GM19023 (cell line): Measurements from ENCODE around the gene BSG.

Source experiments
- ATAC-seq: cut with Tn5 transposase; IDR thresholded peaks from one replicate; pipeline ENCODE4 v1.9.1; 2021; ENCODE audit warnings: mild to moderate bottlenecking, moderate library complexity; ENCODE audit not compliant: unreplicated experiment

BSG gene

GRCh38 chr19:570937-571565, 1.3 kb upstream of the BSG start:
- no peak for ATAC-seq

DNA sequence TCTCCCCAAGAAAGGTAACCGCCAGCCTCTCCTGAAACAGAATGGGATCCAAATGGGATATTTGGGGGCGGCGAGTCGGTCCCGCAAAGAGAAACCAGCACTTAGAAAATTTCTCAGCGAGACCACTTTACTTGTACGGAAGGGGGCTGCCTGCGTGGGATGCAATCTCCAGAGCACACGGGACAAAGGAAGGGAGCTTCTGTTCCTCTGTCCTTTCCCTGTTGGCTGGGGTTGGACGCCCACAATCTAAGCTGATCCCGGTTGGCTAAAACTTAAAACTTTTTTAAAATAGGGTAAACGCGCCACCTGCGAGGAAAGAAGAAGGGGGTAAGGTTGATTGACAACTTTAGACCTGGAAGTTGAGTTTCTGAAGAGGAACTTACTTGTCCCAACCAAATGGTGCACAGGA, 826 bp upstream of the BSG start:
- ATAC-seq, result no peak

- no peak for ATAC-seq
Measured at GRCh38 chr19:572743-573518, 535 bp downstream of the BSG start.

DNA sequence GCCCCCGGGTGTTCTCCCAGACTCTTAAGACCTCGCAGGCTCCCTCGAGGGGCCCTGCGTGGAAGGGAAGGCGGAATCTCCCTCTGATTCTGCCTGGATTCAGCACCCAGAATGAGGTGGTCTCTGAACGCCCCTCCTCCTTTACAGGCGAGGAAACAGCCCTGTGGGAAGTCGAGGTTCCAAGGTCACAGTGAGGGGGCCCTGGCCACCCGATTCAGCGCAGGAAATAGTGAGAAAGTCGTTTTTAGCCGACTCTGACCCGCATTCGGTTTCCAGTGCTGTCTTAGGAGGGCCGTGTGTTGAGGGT, 1.1 kb downstream of the BSG start:
- ATAC-seq, result no peak

DNA sequence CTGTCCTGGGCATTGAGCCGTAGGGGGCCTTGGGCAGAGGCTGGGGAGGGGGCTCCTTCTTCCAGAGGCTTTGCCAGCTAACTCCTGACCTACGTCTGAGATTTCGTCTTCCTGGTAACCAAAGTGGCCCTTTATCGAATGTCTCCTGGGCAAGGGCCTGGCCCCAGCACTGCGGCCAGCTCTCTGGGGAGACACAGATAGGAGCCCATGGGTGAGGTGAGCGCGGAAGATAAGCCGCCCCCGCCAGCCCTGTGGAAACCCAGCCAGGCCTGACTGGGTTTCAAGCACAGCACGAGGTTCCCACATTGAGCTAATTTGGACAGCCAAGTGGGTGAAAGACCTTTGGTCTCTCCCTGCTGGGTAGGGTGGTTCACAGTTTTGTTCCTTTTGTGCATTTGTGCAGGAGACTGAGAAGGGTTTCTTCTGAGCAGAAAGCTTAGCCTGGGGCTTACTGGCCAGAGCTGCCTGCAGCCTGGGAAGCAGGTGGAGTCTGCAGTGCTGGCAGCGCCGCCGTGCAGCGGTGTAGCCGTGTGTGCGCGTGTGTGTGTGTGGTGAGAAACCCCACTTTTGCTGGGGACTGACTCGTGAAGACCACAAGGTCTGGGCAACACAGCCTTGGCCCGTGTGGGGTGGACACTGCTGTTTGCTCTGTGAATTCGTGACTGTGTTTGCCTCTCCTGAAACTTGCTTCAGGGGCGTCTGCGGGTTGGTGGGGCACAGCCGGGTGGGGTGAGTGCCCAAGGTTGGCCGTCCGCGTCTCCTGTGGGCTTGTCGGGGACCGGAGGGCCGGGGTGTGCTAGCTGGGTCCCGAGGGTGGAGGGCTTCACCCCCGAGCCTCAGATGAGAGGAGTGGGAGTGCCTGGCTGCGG, 2.5 kb downstream of the BSG start:
- ATAC-seq, result no peak

DNA sequence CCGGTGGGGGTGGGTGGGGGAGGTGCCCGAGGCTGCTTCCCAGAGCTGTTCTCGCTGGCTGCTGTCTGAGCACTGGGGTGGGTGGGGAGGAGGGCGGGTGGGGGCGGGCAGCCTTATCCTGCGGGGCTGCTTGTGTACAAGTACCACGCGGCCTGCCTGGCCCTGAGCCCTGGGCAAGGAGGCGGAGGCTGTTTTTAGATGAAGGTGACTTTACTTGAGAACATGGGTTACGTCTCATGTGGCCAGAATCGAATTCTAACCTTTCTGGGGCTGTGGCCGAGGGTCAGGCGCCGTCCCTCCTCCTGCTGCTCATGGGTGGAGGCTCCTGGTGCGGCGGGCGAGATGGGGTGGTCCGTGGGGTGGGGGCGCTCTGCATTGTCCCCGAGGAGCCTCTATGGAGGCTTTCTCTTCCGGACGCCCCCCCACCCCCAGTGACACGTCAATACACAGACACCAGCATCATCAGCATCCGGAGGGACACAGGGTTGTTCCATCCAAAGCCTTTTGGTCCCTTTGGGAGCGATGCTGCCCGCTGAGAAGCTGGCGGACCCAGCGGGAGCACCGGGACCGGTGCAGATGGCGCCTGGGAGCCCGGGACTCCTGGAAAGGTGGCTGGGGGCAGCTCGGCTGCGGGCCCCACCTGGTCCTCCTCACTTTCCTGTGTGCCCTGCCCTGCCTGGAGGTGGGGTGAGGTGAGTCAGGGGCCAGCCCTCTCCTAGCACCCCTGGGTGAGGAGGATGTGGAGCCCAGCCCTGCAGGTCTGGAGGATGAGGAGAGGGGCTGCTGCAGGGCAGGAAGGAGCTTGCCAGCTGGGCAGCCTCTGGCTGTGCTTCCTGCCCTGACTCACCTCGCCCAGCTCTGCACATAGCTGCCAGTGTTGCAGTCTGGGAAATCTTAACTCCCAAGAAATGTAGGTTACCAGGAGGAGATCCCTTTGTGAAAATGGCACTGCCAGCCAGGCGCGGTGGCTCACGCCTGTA, 3.4 kb downstream of the BSG start:
- ATAC-seq, result no peak

- no peak for ATAC-seq
Measured at GRCh38 chr19:576768-577438, 4.5 kb downstream of the BSG start.

GRCh38 chr19:577439-578392, 5.3 kb downstream of the BSG start:
- ATAC-seq, result no peak

GRCh38 chr19:579111-579841, 6.9 kb downstream of the BSG start:
- no peak for ATAC-seq

- ATAC-seq, result no peak
Measured at GRCh38 chr19:579842-580155, 7.4 kb downstream of the BSG start.

DNA sequence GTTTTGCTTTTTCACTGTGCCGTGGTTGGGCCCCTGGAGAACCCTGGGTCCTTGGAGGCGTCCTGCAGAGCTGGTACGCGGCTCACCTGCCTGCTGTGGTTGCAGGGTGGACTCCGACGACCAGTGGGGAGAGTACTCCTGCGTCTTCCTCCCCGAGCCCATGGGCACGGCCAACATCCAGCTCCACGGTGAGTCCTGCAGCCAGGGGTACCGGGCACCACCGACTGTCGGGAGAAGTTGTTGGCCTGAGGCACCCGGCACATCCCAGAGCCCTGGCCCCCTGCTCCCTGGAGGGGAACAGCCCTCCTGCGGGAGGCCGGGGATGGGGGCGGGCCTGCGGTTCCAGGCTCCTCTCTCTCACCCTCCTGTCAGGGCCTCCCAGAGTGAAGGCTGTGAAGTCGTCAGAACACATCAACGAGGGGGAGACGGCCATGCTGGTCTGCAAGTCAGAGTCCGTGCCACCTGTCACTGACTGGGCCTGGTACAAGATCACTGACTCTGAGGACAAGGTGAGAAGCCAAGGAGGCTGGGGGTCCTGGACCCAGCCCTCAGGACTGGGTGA, 8.0 kb downstream of the BSG start:
- ATAC-seq, result no peak

- ATAC-seq, result no peak
Measured at GRCh38 chr19:581399-582111, 9.2 kb downstream of the BSG start.

- no peak for ATAC-seq
Measured at GRCh38 chr19:582497-583197, 10.3 kb downstream of the BSG start.

GRCh38 chr19:583198-583967, 11.0 kb downstream of the BSG start:
- no peak for ATAC-seq

GRCh38 chr19:583968-584239, 11.5 kb downstream of the BSG start:
- no peak for ATAC-seq

- ATAC-seq, result no peak
Measured at GRCh38 chr19:584240-585001, 12.0 kb downstream of the BSG start.
